Muscle of leg (tissue), 11 donors: Measurements from ENCODE around the gene COL16A1. TPM values are rescaled to one million over a fixed set of nuclear protein-coding genes. Genes with fewer than 3 reads are reported as not detected.

Experiments
- DNase-seq: peaks from one replicate; pipeline ENCODE4 v3.0.0; 2013
- H3K27ac ChIP-seq: one replicate; pipeline ENCODE4 v1.5.1; 2013; ENCODE audit warnings: mild to moderate bottlenecking, low read length, control low read depth
- H3K27me3 ChIP-seq: one replicate; pipeline ENCODE4 v1.6.1; 2013; ENCODE audit warnings: low read length; ENCODE audit not compliant: control insufficient read depth, insufficient read depth
- H3K36me3 ChIP-seq: one replicate; pipeline ENCODE4 v1.6.1; 2013; ENCODE audit warnings: low read length; ENCODE audit not compliant: control insufficient read depth, insufficient read depth
- H3K4me1 ChIP-seq: one replicate; pipeline ENCODE4 v1.6.1; 2013; ENCODE audit warnings: low read length; ENCODE audit not compliant: control insufficient read depth, insufficient read depth
- H3K4me3 ChIP-seq: one replicate; pipeline ENCODE4 v1.5.1; 2013; ENCODE audit warnings: low read length, control low read depth
- H3K9me3 ChIP-seq: replicated peaks from 2 replicates; pipeline ENCODE4 v1.6.1; 2013; ENCODE audit warnings: low read depth, low read length; ENCODE audit not compliant: control insufficient read depth
- WGBS: methylation state at CpG from one replicate; pipeline ENCODE4 v1.1.5; 2013; ENCODE audit warnings: missing lambda C conversion rate; ENCODE audit not compliant: insufficient coverage; 5-methylcytosine and 5-hydroxymethylcytosine counted together
- polyA plus RNA-seq, 8 donors: library from polyadenylated mRNA; unstranded; fragments of 120-200 nt; gene quantifications; one replicate each; pipeline versions ENCODE4 v1.2.1 to v1.2.3, GENCODE V29; 2013; ENCODE audit warnings: inconsistent platforms in 1 of 8, low replicate concordance in 1 of 8; ENCODE audit not compliant: insufficient read length in 8 of 8, insufficient read depth in 1 of 8
- total RNA-seq: library from RNA; stranded (reverse); fragments of 120-200 nt; gene quantifications from one replicate; pipeline ENCODE4 v1.2.4, GENCODE V29; 2013

Gene COL16A1
- total and polyA plus RNA-seq, 9 donors, result 96.2 to 245 (median 136) TPM

DNA sequence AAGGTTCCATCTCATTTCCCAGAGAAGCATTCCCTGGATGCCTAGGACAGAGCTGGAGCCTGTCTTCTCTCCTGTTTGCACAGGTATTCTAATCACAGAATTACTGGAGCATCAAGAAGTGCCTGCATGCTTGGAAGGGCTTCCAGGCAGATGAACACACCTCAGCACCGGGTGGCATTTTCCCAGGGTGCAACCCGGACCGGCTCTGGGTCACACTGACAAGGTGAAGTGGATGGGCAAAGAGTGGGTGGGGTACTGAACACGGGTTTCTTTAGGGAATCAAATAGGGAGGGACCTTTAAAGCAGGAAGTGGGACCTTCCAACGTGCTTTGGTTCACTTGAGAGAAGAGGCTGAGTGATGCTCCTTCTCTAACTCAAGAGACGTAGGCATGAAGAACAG, 52.1 kb downstream of the COL16A1 start:
- peaks cover 50% of the 10 kb centered on the region for H3K36me3 ChIP-seq
- no peak overlapping the region for H3K27ac ChIP-seq
- H3K4me1 ChIP-seq, result peaks cover 42% of the 10 kb centered on the region
- DNase-seq, result peak; percentile 4
- H3K4me3 ChIP-seq, result no peak overlapping the region
- H3K27me3 ChIP-seq, result no peaks in the 10 kb centered on the region
- 52% methylated on average over 5 of the region's 6 CpGs for WGBS
- no peaks in the 10 kb centered on the region for H3K9me3 ChIP-seq

DNA sequence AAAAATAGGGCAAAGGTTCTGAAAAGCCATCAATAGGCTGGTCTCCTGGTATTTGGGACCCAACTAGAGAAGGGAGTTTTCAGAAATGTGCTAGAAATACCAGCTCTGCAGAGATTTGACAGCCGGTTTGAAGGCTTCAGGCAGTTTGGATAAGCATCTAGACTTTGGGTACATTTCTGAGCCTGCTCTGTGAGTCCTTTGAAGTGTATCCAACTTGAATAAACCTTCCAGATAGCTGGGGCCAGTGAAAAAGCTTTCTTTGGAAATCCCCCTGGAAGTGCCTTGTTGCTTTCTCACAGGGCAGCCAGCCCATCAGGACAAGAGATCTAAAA, 52.8 kb downstream of the COL16A1 start:
- peak overlapping the region; percentile 63 for H3K27ac ChIP-seq
- H3K36me3 ChIP-seq, result peaks cover 44% of the 10 kb centered on the region
- no peaks in the 10 kb centered on the region for H3K9me3 ChIP-seq
- peak; percentile 61 for DNase-seq
- H3K27me3 ChIP-seq, result no peaks in the 10 kb centered on the region
- peaks cover 40% of the 10 kb centered on the region for H3K4me1 ChIP-seq
- 17% methylated on average over 1 of the region's 1 CpG for WGBS
- H3K4me3 ChIP-seq, result no peak overlapping the region

DNA sequence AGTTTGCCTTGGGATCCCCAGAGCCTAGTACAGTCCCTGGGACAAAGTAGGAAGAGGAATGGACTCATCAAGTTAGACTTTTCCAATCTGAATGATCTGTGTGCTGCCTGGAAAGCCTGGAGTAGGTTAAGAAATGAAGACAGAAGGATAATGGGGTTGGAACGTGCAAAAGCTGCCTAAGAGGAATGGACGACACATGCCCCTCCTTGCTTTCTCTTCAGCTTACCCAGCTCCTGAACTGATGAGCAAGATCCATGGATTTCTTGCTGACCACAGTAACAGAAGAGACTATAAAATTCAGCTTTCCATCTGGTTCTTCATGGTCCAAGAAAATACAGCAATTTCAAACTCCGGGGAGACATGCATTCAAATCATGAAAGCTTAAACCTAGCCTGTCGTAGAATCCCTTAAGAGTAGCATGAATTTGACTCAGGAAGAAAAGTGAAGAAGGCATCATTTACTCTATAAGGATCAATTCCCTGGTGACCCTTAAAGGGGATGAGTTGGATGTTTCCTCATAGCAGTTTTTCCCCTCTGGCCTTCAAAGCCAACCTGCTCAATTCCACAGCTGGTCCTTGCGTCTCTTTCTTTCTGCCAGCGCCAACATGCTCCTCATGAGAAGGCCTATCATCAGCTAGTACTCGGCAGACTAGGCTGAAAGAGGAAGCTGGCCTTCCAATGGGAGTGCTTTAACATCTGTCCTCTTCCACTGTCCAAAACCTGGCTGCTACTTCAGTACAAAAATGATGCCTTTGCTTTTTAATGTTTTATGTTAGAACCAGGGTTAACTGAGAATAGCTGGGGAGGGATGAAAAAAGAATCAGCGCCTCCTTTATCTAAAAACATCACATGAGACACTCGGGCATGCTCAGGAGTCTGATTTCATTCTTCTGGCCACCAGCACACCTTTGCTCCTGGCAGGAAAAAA, 53.4 kb downstream of the COL16A1 start:
- no peak overlapping the region for H3K4me3 ChIP-seq
- 36% methylated on average over 4 of the region's 9 CpGs for WGBS
- H3K9me3 ChIP-seq, result no peaks in the 10 kb centered on the region
- H3K27me3 ChIP-seq, result no peaks in the 10 kb centered on the region
- H3K27ac ChIP-seq, result peak overlapping the region; percentile 63
- H3K36me3 ChIP-seq, result peaks cover 38% of the 10 kb centered on the region
- peaks cover 41% of the 10 kb centered on the region for H3K4me1 ChIP-seq
- DNase-seq, result peak; percentile 89

DNA sequence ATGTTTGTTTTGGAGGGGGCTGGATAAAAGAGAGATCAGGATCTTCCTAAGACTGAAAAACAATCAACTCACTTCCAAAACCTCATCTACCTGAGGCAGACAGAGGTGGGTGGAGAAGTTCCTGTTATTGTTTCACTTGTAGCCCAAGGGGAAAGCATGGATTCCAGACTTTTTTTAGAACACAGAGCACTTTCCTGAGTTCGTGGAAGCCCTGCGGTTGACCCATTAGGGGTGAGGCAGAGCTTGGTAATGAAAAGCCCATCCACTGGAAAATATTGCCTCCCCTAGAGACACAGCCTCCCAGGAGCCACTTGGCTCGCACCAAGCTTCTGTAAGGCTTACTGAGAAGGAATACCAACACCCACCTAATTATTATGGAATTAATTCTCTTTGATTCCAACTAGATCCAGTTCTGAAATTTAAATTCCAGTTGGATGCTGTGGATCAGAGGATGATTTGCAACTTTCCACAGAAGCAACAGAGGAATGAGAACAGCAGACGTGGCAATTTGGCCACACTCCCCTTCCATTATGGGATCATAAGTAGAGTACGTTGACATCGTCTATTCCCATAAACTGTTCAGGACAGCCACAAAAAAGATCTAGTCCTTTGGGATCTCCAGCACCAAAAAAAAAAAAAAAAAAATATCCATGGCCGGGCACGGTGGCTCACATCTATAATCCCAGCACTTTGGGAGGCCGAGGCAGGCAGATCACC, 55.0 kb downstream of the COL16A1 start:
- Histone ChIP-seq H3K27me3 (no peaks in the 10 kb centered on the region), H3K27ac (peak overlapping the region; percentile 39), H3K4me3 (no peak overlapping the region), H3K36me3 (peaks cover 25% of the 10 kb centered on the region), H3K4me1 (peaks cover 37% of the 10 kb centered on the region), H3K9me3 (no peaks in the 10 kb centered on the region)
- no CpG with 5 or more reads among the region's 9 CpGs for WGBS
- peak; percentile 77 for DNase-seq

DNA sequence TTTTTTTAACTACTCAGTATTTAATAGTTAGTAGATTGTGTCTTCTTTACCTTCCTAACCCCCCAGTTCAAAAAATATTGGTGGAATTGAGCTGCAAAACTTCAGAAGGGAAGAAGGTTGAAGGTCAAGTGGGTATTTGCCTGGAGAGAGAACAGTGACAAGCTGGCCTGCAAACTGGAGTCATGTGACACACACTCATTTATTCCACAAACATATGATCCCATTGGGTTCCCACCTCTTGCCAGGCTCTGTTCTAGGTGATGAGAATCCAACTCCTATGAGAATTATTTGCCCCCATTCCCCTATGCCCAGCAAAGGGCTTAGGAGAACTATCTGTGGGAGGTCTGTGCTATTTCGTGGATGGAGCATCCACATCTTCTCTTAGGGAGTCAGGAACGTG, 55.6 kb downstream of the COL16A1 start:
- no peak for DNase-seq
- Histone ChIP-seq H3K36me3 (peaks cover 19% of the 10 kb centered on the region), H3K4me1 (peaks cover 43% of the 10 kb centered on the region), H3K4me3 (no peak overlapping the region), H3K27me3 (no peaks in the 10 kb centered on the region), H3K27ac (peak overlapping the region; percentile 39), H3K9me3 (no peaks in the 10 kb centered on the region)
- WGBS, result no CpG with 5 or more reads among the region's 2 CpGs

DNA sequence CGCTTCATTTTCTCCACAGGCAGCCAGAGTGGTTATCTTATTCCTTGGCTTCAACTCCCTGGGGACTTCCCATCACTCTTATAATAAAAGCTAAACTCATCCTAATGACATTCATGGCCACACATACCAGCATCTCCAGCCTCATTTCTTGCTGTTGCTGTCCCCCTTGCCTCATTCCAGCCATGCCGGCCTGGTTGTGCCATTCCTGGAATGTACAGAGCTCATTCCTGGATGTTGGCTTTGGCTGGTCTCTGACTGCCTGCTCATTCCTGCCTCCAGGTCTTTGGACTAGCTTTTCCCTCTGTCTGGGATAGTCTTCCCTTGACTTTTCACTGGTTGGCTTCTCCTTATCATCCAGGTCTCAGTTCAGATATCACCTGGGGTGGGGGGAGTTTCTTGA, 56.7 kb downstream of the COL16A1 start:
- no peaks in the 10 kb centered on the region for H3K27me3 ChIP-seq
- H3K4me1 ChIP-seq, result peaks cover 43% of the 10 kb centered on the region
- WGBS, result 69% methylated on average over 2 of the region's 2 CpGs
- no peak overlapping the region for H3K4me3 ChIP-seq
- H3K27ac ChIP-seq, result peak overlapping the region; percentile 22
- no peaks in the 10 kb centered on the region for H3K9me3 ChIP-seq
- peak; percentile 30 for DNase-seq
- peaks cover 9% of the 10 kb centered on the region for H3K36me3 ChIP-seq

DNA sequence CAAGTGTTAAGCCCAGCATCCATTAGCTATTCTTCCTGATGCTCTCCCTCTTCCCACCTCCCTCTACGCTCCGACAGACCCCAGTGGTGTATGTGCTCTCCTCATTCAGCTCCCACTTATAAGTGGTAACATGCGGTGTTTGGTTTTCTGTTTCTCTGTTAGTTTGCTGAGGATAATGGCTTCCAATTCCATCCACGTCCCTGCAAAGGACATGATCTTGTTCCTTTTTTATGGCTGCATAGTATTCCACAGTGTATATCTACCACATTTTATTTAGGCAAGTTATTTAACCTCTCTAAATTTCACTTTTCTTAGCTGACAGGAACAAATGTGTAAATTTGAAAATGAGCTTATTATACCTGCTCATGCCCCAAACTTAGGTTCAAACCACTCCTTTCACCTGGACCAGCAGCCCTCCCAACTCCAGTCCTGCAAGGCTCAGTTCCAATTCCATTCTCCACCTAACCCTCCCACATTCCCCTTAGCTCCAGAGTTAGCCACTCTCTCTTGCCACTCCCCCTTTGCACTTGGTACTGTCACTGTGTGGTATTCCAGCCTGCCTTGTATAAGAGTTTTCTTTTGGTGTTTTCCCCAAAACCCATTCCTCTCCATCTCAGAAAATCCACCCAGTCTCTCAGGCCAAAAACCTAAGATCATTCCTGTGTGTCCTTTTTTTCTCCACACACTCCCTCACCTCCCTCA, 57.4 kb downstream of the COL16A1 start:
- Histone ChIP-seq H3K4me1 (peaks cover 38% of the 10 kb centered on the region), H3K27ac (peak overlapping the region; percentile 22)
- no CpG with 5 or more reads among the region's 4 CpGs for WGBS

DNA sequence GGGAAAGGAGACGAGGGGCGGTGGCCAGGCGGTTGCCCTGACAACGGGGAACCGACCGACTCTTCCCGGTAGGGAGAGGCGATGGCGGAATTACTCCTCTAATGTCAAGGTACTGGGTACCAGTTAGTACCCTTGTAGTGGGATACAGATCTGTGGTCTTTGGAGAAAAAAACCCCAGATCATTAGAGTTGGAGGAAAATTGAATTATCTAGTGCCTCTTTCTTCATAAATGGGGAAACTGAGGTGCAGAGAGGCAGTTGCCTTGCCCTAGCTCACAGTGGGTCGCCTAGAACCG, 58.6 kb downstream of the COL16A1 start:
- peaks cover 34% of the 10 kb centered on the region for H3K4me1 ChIP-seq

More for the DNA sequence above, 57.4 kb downstream of the COL16A1 start:
- no peaks in the 10 kb centered on the region for H3K27me3 ChIP-seq
- DNase-seq, result no peak
- no peaks in the 10 kb centered on the region for H3K9me3 ChIP-seq
- H3K4me3 ChIP-seq, result no peak overlapping the region
- H3K36me3 ChIP-seq, result peaks cover 2% of the 10 kb centered on the region

DNA sequence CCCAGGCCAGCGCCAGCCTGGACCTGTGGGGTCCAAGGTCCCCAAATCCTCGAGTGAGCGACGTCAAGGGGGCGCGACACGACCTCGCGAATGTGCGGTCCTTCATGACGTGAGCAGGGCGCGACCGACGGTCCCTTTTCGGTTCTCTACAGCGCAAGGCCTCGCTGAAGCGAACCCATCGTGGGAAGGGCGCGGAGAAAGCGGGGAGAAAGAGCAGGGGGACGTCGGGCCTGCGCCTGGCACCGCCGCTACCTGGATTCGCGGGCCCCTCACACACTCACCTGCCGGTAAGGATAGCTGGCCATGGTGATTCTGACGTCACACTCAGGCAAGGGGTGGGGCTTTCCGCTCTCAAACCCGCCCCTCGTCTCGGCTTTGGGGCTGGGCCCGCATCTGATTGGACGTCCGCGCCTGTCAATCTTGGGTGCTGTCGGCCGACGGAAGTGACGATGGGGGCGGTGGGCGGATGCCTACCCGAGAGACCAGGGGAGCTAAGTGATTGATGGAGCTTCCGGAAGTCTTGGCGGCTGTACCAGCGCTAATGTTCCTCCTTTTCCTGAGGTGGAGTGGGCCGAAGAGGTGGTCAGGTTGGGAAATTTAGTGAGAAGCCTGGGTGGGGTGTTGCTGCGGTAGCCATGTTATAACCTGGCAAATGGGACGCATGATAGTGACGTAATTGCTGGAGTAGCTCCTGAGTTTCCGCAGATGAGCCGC, 59.1 kb downstream of the COL16A1 start, which contains the start of gene PEF1:
Gene PEF1 (minus strand): TSS at position 317 of the 714 bp plus-strand sequence. CDS start 12 bp downstream, at position 305.
- peak within 1 kb of the TSS; percentile 99 for H3K27ac ChIP-seq
- H3K4me1 ChIP-seq, result peaks cover 31% of the 10 kb centered on the region
- under 1% methylated on average over 54 of the region's 56 CpGs for WGBS
- no peaks in the 10 kb centered on the region for H3K9me3 ChIP-seq
- no peaks in the 10 kb centered on the region for H3K36me3 ChIP-seq
- H3K4me3 ChIP-seq, result peak within 1 kb of the TSS; percentile 87
- H3K27me3 ChIP-seq, result no peaks in the 10 kb centered on the region
- peak; percentile 99 for DNase-seq

More for the DNA sequence above, 58.6 kb downstream of the COL16A1 start:
- Histone ChIP-seq H3K27ac (peak overlapping the region; percentile 99), H3K9me3 (no peaks in the 10 kb centered on the region), H3K36me3 (no peaks in the 10 kb centered on the region), H3K27me3 (no peaks in the 10 kb centered on the region), H3K4me3 (peak overlapping the region; percentile 87)
- WGBS, result 0% methylated on average over 9 of the region's 11 CpGs
- no peak for DNase-seq
